ENCODE measurements around the gene SAP30BP. TPM values are rescaled to one million over a fixed set of nuclear protein-coding genes. Genes with fewer than 3 reads are reported as not detected.

SAP30BP gene
- total RNA-seq, 1 experiment from 2014 or later = 96.4 TPM

GRCh38 chr17:75639771-75640555, 27.2 kb upstream of the SAP30BP start:
- H3K36me3 Mint-ChIP-seq (ENCODE audit: insufficient read depth, unreplicated experiment) = peaks cover 50% of the 10 kb centered on the region
- TF ChIP-seq CTCF (IDR thresholded peaks at IDR 0.05; ENCODE audit: unreplicated experiment) = peak; percentile 61
- peak overlapping the region; percentile 53 for H3K4me3 Mint-ChIP-seq (ENCODE audit: low read depth, unreplicated experiment)
- H3K27me3 Mint-ChIP-seq (ENCODE audit: unreplicated experiment) = no peaks in the 10 kb centered on the region
- peak overlapping the region; percentile 83 for H3K27ac Mint-ChIP-seq (ENCODE audit: unreplicated experiment)
- BruUV-seq (replicated peaks) = no TSS peak
- CTCF ChIA-PET = interaction anchor here (0.8 to 1.6 kb wide), 4 partner anchors 11 to 14 kb away, joined by 3 to 6 read pairs (median 4); no protein-coding TSS in a partner anchor
- DNase-seq = peak; percentile 85
- H3K9me3 Mint-ChIP-seq (ENCODE audit: low read depth, unreplicated experiment) = no peaks in the 10 kb centered on the region
- H3K4me1 Mint-ChIP-seq (ENCODE audit: low read depth, unreplicated experiment) = peaks cover 43% of the 10 kb centered on the region
- intact Hi-C loops (cut with micrococcal nuclease; ENCODE audit: unreplicated experiment) = no loop called here

GRCh38 chr17:75640556-75641119, 26.5 kb upstream of the SAP30BP start:
- Mint-ChIP-seq H3K4me3 (ENCODE audit: low read depth, unreplicated experiment) (peak overlapping the region; percentile 53), H3K9me3 (ENCODE audit: low read depth, unreplicated experiment) (no peaks in the 10 kb centered on the region), H3K36me3 (ENCODE audit: insufficient read depth, unreplicated experiment) (peaks cover 54% of the 10 kb centered on the region), H3K27ac (ENCODE audit: unreplicated experiment) (no peak overlapping the region), H3K4me1 (ENCODE audit: low read depth, unreplicated experiment) (peaks cover 50% of the 10 kb centered on the region), H3K27me3 (ENCODE audit: unreplicated experiment) (no peaks in the 10 kb centered on the region)
- TSS peak; percentile 49 for BruUV-seq (replicated peaks)
- TF ChIP-seq CTCF (IDR thresholded peaks at IDR 0.05; ENCODE audit: unreplicated experiment) = no peak
- intact Hi-C loops (cut with micrococcal nuclease; ENCODE audit: unreplicated experiment) = no loop called here
- CTCF ChIA-PET = interaction anchor here (1.3 to 3.3 kb wide), 2 partner anchors 7 to 14 kb away, joined by 6 to 22 read pairs; partner anchors contain the start of gene SMIM5
- DNase-seq = no peak

- H3K27me3 Mint-ChIP-seq (ENCODE audit: unreplicated experiment) = no peaks in the 10 kb centered on the region
- no peak for DNase-seq
- H3K36me3 Mint-ChIP-seq (ENCODE audit: insufficient read depth, unreplicated experiment) = peaks cover 54% of the 10 kb centered on the region
- intact Hi-C loops (cut with micrococcal nuclease; ENCODE audit: unreplicated experiment) = no loop called here
- BruUV-seq (replicated peaks) = no TSS peak
- H3K9me3 Mint-ChIP-seq (ENCODE audit: low read depth, unreplicated experiment) = no peaks in the 10 kb centered on the region
- no peak overlapping the region for H3K4me3 Mint-ChIP-seq (ENCODE audit: low read depth, unreplicated experiment)
- CTCF ChIA-PET = interaction anchor here (0.5 to 3.3 kb wide), 3 partner anchors 8 to 40 kb away, joined by 3 to 22 read pairs (median 4); partner anchors contain the start of gene SMIM5
- no peak for TF ChIP-seq CTCF (IDR thresholded peaks at IDR 0.05; ENCODE audit: unreplicated experiment)
- peak overlapping the region; percentile 75 for H3K27ac Mint-ChIP-seq (ENCODE audit: unreplicated experiment)
- peaks cover 57% of the 10 kb centered on the region for H3K4me1 Mint-ChIP-seq (ENCODE audit: low read depth, unreplicated experiment)
Observed at GRCh38 chr17:75641343-75641742, 25.8 kb upstream of the SAP30BP start.

GRCh38 chr17:75642182-75642783, 24.9 kb upstream of the SAP30BP start:
- Mint-ChIP-seq H3K27ac (ENCODE audit: unreplicated experiment) (peak overlapping the region; percentile 75), H3K9me3 (ENCODE audit: low read depth, unreplicated experiment) (no peaks in the 10 kb centered on the region), H3K4me1 (ENCODE audit: low read depth, unreplicated experiment) (peaks cover 63% of the 10 kb centered on the region), H3K4me3 (ENCODE audit: low read depth, unreplicated experiment) (peak overlapping the region; percentile 30), H3K36me3 (ENCODE audit: insufficient read depth, unreplicated experiment) (peaks cover 58% of the 10 kb centered on the region), H3K27me3 (ENCODE audit: unreplicated experiment) (no peaks in the 10 kb centered on the region)
- no peak for TF ChIP-seq CTCF (IDR thresholded peaks at IDR 0.05; ENCODE audit: unreplicated experiment)
- no TSS peak for BruUV-seq (replicated peaks)
- intact Hi-C loops (cut with micrococcal nuclease; ENCODE audit: unreplicated experiment) = no loop called here
- CTCF ChIA-PET = interaction anchor here (0.5 to 3.3 kb wide), 8 partner anchors 9 to 107 kb away, joined by 3 to 22 read pairs (median 3); partner anchors contain the start of gene SMIM5
- peak; percentile 69 for DNase-seq

All from Calu3 (cell line).